GM21723 (cell line): ENCODE data around the gene STAT6.

Experiments used
- ATAC-seq: cut with Tn5 transposase; IDR thresholded peaks from one replicate; pipeline ENCODE4 v1.9.1; 2021; ENCODE audit warnings: mild to moderate bottlenecking, moderate library complexity; ENCODE audit not compliant: unreplicated experiment

STAT6 gene

DNA sequence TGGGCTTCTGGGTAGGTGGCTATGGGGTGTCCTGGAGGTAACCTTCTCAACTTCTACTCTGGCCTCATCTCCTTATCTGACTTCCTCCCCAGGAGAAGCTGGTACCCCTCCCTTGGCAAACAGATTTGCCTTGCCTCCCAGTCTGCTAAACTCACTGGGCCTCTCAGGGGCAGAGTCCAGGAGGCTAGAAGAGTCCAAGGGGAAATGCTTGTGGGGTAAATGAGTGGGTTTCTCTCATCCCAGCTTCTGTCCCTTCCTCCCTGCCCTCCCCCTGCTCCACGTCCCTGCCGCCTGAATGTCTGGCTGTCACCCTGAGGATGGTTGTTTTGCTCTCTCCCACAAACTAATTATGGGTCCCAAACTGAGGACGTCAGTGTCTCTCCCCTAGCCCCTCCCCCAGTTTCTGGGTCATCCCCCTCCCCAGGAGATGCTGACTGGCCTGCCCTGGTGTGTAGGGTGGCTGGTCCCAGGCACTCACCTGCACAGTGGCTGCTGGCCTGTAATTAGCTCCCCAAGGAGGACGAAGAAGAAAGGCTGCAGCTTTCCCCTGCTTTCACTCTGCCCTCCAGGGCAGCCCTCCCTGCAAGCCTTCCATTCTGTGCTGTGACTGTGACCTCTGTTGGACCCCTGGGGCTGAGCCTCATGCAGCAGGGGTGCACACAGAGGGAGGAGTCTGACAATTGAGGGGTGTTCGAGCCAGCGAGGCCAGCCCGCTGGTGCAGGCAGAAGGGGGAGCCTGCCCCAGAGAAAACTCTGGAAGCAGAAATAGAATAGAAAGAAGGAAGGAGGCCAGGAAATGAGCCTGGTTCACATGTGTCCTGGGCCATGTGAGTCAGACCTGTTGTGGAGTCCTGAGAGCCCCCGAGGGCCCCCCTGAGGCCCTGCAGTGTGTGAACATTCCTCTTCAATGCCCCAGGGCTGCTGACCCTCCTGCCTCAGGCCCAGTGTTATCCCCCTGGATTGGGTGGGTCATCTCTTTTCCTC lies 36.1 kb upstream of the STAT6 start, which contains the start of gene LRP1-AS:
TSS of gene LRP1-AS (minus strand) at position 659 of the 984 bp plus-strand sequence.
- ATAC-seq = no peak

DNA sequence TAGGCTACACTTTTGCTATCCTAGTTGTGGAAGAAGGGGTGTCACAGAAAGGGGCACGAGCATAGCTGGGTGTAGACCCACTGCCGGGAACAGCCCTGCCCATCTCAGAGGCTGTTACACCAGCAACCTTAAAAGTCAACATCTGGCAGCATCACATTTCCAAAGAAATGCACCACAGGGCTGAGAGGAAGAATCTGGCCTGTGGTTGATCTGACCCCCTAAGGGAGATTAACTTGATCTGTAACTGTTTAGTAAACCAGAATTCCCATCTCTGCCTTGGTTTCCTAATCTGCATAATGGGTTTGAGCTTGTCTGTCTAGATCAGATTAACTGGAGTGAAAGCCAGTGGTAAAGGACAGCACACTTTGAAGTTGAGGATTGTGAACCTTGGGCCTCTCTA lies 34.9 kb upstream of the STAT6 start:
- no peak for ATAC-seq

DNA sequence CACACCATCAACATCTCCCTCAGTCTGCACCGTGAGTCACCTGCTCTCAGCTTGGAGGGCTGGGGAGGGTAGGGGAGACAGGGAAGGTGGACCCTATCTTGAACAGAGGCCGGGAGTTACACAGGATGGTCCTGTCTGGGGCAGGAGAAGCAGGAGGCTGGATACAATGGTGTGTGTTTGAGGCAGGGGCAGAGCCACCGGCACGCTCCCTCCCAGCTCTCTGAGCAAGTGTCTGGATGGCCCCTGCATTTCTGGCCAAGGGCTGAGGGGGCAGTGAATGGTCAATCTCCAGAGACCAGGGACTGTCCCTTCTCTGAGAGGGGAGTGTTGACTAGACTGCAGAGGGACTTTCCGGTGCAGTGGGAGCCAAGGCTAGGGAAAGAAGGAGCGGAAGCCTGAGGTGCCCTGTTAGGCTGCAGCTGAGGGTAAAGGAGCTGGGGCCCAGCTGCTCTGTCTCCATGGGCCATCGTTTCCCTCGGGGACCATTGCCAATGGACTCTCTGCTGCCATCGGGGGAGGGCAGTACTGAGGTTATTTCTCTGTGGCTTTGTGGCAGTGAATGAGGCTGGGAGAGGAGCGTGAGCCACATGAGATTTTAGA lies 34.4 kb upstream of the STAT6 start:
- ATAC-seq = no peak

DNA sequence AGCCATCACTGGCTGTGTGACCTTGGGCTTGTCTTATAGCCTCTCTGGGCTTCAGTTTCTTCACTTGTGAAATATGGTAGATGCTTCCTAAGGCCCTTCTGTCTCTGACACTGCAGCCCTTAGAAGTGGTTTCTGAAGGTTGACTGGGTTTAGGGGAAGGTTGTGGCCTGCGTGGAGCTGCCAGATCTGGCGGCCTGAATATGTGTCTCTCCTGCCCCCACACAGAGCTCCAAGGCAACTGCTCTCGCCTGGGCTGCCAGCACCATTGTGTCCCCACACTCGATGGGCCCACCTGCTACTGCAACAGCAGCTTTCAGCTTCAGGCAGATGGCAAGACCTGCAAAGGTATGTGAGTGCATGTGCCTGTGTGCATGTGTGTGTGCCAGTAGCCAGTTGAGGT lies 32.3 kb upstream of the STAT6 start:
- ATAC-seq = no peak

DNA sequence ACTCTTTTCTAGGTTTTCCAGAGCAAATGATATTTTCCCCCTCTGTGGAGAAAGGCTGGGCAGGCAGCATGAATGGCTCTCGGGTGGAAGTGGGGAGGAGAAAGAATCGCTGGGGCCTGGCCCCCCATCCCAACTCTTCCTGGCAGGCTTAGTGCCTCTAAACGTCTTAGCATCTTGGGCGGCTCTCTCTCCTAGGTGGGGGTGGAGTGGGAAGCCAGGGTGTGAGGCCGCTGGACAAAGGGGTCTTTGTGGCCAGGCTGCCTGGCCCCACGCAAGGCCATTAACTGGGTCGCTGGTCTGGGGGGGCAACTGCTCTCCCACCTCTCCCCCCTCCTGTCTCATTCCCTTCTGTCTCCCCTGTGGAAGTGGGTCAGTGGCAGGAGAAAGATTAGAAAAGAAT lies 31.6 kb upstream of the STAT6 start:
- ATAC-seq = no peak

DNA sequence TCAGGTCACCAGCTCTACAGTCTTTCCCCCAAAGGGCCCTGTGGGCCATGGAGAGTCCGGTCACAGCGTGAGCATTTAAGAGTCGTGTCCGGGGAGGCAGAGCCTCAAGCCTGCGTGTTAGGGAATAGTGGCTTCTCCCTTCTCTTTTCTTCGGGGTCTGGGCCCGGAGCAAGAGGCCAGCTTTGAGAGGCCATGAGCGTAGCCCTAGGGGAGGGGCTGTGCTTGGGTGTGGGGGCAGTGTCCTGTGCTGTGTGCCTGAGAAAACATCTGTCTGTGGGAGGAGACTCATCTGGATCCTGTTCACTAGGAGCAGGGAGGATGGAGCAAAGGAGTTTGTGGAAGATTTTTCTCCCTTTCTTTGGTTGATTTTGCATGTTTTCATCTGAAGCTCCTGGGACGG lies 31.0 kb upstream of the STAT6 start:
- ATAC-seq = no peak

DNA sequence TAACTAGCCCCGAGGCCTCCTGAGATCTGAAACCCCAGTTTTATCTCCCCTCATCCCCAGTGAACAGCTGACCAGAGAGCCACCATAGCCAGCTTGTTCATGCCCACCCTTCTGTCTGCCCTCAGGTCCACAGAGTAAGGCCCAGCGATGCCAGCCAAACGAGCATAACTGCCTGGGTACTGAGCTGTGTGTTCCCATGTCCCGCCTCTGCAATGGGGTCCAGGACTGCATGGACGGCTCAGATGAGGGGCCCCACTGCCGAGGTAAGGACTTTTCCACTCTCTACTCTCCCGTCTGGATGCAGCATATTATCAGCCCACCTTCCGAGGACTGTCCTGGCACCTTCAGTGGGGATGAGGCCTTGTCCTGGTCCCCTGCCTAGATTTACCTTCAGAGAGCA lies 30.1 kb upstream of the STAT6 start:
- ATAC-seq = no peak

DNA sequence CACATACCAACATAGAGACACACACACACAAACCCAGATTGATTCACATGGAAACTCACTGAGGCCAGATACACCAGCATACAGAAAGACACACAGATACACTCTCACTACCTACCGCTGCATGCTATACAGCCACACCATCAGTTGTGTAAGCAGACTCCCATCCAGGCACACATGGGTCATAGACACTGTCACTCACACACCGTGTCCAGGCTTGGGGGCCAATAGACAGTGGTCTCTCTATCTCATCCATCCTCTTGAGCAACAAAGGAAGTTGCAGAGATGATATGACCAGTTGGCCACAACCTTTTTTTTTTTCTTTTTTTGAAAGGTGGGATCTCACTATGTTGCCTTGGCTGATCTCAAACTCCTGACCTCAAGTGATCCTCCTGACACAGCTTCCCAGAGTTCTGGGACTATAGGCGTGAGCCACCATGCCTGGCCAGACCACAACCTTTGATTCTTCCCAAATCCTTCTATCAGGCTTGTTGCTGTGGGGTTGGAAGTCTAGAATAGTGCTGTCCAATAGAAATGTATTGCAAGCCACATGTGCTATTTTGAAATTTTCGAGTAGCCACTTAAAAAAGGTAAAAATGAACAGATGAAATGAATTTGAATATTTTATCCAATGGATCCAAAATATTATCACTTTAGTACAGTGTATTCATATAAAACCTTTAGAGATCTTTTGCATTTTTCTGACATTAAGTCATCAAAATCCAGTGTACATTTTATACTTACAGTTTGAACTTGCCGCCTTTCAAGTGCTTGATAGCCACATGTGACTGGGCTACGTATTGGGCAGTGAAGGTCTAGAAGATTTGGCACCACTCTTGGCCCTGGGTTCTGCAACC lies 28.9 kb upstream of the STAT6 start:
- ATAC-seq = no peak

DNA sequence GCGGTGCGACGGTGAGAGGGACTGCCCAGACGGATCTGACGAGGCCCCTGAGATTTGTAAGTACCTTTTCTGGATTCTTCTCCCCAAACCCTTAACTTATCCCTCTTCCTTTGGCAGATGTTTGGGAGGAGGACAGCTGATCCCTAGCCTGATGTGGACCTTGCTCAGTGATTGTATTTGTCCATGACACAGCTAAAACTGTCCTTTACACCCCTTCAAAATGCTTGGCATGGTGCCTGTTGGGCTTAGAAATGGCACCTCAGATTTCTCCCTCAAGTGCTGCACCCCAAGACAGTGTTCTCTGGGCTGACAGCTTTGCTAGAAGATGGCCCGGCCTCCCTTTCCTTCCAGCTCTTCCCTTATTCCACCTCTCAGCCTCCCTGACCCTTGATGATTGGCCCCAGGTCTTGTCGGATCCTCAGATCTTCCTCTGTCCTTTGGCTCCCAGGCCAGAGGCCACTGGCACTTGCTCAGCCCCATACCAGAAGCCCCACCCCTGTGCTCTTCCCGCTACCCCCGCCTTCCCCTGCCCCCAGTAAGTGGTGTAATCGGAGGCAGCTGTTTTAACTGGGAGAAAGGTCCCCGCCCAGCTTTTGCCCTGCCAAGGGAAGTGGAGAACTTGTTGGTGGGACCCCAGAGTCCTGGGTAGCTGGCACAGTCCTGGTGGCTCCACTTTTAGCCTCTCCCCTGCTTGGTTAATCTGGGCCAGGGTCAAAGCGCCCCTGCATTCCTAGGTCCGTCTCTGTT lies 27.5 kb upstream of the STAT6 start:
- ATAC-seq = no peak

DNA sequence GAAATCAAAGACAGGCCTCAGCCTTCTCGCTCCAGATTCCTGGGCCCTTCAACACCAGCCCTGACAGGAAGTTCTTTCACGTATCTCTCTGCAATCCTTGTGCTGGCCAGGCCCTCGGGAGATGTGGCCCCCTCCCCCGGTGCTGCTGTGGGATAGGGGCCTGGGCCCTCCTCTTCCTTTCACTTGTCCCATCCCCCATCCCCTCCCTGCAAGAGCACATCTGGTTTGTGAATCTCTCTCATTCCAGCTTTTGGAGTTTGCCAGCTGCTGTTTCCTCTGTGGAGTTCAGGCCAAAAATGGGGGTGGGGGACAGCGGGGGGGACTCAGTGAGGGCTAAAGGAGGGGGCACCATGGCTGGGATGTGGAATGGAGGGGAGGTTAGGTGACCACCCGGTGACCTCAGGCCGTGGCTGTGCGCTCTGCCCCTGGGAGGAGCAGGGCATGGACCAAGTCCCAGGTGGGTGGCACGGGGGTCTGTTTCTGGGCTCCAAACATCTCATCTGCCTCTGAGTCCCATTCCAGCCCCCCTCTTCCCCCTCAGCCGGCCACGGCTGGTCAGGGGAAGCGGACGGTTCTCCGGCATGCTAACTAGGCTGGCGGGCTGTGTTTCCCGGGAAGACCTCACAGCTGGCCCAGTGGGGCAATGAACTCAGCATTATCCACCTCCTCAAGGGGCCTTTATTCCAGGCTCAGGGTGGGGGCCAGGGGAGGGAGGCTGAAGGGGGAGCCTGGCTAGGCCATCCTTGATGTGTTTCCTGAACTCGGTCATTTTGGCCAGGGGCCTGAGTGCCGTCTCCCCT lies 24.6 kb upstream of the STAT6 start:
- ATAC-seq = no peak

DNA sequence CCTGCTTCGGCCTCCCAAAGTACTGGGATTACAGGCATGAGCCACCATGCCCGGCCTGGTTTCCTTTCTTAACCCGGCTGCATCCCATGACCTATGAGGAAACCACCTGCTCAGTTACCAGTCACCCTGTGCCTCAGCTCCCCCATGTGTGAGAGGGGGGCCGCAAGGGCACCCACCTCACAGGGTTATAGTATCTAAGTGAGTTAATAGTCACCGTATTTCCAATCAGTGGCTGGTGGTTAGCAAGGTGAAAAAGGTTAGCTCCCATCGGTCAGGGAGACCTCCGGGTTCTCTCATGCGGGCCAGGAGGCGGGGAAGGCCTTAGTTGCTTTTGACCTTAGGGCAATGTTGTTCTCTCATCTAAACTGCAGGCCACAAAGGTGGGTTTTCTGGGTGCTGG lies 23.8 kb upstream of the STAT6 start:
- no peak for ATAC-seq

DNA sequence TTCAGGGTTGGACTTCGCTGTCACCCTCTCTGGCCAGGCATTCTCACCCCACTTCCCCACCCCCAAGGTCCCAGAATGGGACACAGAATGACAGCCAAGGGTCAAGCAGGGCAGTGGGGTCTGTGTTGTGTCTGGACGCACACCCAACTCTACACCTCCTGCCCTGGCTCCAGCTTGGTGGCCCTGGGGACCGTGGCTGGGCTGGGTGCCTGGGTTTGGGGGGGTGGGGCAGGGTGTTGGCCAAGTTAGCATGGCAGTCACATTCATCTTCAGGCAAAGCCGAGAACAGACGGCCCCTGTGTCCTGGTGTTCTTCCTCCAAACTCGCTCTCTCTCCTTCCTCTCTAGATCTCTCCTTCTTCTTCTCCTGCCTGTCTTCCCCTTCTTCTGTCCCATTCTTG lies 22.8 kb upstream of the STAT6 start:
- ATAC-seq = no peak

DNA sequence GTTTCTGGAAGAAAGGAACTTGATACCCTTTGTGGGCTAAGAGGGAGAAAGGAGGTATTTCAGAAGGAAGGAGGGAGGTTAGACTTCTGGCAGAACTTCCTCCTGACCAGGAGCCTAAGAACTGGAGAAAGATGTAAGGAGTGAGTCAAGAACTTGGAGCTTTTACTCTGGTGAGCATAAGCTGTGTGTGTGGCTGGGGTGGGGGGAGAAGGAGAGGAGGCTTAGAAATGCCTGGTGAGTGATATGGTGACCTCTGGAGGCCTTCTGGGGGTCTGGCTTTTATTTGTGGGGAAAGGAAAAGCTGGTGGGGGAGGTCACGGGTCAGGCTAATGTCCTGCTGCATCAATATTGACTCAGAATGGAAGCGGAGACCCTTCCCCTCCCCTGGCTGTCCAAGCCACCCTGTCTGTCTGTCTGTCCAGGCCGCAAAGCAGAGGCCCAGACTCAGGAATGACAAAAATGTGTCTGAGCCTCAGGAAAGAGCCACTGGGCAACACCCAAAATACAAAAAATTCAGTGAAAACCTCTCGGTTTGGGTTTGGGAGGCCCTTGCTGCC lies 21.9 kb upstream of the STAT6 start:
- ATAC-seq = no peak

DNA sequence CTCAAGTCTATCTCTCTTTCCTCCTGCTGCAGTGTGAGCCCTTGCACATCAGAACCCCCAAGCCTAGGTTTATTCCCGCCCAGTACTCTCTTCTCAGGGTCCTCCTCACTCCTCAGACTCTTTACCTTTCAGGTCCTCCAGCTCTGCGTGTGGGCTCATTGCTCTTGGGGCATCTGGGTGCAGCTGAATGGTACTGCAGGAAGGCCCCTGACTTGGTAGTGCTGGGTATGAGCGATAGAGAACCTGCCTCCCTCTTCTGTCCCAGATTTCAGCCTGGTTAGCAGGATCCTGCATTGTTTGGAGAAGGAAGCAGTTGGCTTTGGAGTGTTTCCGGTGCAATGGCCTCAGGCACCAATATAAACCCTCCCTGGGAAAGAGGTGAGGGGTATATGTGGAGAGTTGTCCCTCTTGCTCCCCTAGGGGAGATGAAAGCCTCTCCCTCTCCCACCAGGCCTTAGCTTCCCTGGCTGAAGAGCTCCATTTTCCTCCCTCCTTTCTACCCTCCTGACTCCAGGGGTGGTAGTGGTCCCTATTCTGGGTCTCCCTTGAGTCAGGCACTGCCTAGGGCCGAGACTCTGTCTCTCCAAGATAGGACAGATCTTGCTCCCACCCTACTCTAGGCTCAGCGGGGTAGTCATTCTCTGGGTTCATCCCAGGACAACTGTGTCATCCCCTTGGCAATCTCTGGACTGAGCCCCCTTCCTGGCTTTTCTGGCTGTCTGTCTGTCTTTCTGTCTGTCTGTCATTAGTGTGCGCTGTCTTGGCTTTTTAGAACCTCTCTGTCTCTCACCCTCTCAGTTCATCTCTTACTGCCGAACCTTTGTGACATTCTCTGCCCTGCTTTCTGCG lies 21.0 kb upstream of the STAT6 start:
- ATAC-seq = no peak

DNA sequence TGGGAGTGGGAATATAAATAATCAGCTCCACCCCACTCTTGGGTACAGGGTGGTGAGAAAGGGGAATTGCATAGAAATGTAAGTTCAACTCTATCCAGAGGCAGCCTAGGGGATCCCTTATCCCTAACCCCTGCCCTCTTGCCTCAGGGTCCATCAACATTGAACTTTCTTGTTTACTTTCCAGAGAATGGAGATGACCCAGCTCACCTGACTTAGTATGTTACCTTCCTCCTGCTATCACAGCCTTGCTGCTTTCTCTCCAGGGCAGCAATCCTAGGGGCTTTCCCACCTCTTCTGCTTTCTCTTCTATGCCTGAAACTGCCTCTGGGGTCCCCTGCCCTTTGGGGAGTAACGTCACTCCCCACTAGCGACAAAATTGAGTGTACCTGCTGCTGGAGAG lies 19.8 kb upstream of the STAT6 start:
- no peak for ATAC-seq

DNA sequence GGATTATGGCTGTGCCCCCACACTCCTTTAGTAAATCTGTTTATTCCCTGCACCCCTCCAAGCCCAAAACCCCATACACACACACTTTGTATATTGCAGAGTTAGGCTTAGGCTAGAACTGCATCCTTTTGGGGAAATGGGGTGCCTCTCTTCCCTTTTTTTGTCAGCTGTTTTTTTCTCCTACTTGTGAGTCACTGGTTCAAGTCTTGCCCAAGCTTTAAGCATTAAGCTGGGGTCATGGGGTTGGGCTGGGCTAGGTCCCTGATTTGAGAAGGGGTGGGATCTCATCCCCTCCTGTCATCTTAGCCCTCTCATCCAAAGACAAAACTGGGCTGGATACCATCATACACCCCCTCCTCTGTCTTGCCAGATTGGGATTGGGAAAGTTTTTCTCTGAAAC lies 18.7 kb upstream of the STAT6 start:
- no peak for ATAC-seq

DNA sequence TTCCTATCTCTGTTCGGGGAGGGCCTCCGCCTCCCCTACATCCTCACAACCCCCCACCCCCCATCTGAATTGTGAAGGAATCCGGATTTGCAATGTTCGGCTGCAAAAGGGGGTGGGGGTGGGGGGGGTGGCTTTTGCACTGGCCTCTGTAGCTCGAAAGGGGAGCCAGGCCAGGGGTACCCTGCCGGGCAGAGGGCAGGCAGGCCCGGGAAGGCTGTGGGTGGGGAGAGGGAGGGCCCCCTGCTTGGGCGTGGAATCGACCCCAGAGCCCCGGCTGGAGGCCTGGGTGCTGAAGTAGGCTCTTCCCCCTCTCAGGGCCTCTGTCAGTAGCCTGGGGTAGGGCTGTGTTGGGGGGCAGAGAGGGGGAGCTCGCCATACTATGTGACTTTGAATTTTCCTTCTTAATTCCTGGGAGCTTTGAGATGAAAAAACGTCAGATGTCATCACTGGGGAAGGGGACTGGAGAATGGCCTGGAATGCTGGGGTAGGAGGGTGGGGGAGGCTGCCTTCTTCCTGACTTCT lies 18.2 kb upstream of the STAT6 start:
- ATAC-seq = no peak

DNA sequence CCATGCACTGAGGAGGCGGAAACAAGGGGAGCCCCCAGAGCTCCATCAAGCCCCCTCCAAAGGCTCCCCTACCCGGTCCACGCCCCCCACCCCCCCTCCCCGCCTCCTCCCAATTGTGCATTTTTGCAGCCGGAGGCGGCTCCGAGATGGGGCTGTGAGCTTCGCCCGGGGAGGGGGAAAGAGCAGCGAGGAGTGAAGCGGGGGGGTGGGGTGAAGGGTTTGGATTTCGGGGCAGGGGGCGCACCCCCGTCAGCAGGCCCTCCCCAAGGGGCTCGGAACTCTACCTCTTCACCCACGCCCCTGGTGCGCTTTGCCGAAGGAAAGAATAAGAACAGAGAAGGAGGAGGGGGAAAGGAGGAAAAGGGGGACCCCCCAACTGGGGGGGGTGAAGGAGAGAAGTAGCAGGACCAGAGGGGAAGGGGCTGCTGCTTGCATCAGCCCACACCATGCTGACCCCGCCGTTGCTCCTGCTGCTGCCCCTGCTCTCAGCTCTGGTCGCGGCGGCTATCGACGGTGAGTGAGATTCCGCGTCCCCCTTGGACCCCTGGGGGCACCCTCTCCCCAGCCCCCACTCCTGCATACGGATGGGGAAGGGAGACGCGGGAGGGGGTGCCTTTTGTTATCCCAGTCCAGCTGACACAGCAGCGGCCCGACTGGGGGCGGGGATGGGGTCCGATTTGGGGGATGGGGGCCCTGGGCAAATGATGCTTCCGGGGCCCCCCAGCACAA lies 17.5 kb upstream of the STAT6 start:
- ATAC-seq = no peak
